K562 (cell line): Measurements from ENCODE around the gene ADAMTS14. TPM values are rescaled to one million over a fixed set of nuclear protein-coding genes. Genes with fewer than 3 reads are reported as not detected.
A peak's percentile ranks its signal among the peaks of the same experiment; 100 is the strongest.

ENCODE experiments used
- ATAC-seq: fragments of 200-7000 bp; cut with Tn5 transposase; 3 replicates; pipeline ENCODE4 v1.9.1; 2020; ENCODE audit warnings: moderate library complexity
- BruUV-seq: library from RNA; stranded (reverse); fragments of 400-500 nt; replicated peaks from 2 replicates; lab custom pipeline; 2021; lab: Mats Ljungman, UMichigan
- CTCF ChIA-PET: fragments of 300-600 bp; formaldehyde crosslinking; extraction: SDS; loops from one replicate; lab custom pipeline; 2021; ENCODE audit warnings: low intra/inter-chr PET ratio; lab: Yijun Ruan, JAX
- POLR2A ChIA-PET: fragments of 300-600, 350-650 bp; sonication (Branson Sonifier 250); formaldehyde crosslinking; extraction: SDS; loops from one replicate; lab custom pipeline; 2021; ENCODE audit warnings: antibody characterized with exemption, inconsistent platforms; lab: Yijun Ruan, JAX
- DNase-seq, 4 experiments: peaks; one replicate each; pipeline versions ENCODE4 v3.0.0 to v3.0.0-alpha.2; 2011 to 2018; ENCODE audit warnings: low spot score in 3 of 4, mixed read lengths in 3 of 4; ENCODE audit errors: extremely low read depth in 1 of 4
- FAIRE-seq: peaks from 2 replicates; lab custom pipeline; 2011; peaks lifted over from hg19 to GRCh38; lab: Jason Lieb, UNC
- H2AFZ ChIP-seq: 2 replicates; pipeline ENCODE4 v1.6.0; 2011; ENCODE audit warnings: low read depth, low read length, control low read depth, inconsistent platforms
- H3K27ac ChIP-seq: fragments of 200-600 bp; 3 replicates; pipeline ENCODE4 v1.8.0; 2011; ENCODE audit warnings: low read depth, mild to moderate bottlenecking, control low read depth, inconsistent platforms, low read length, moderate library complexity, mixed read lengths; ENCODE audit errors: extremely low read depth
- H3K27me3 ChIP-seq, 2 experiments: fragments of 300-600 bp in 1 of 2; 2 replicates in 1 of 2; 3 replicates in 1 of 2; pipeline versions ENCODE4 v1.6.0 to v1.8.0; 2011; ENCODE audit warnings: inconsistent platforms in 2 of 2, low read length in 2 of 2, mild to moderate bottlenecking in 1 of 2, mixed read lengths in 1 of 2, moderate library complexity in 1 of 2; ENCODE audit not compliant: control insufficient read depth in 2 of 2, insufficient read depth in 2 of 2
- H3K36me3 ChIP-seq: fragments of 300-600 bp; 3 replicates; pipeline ENCODE4 v1.8.0; 2011; ENCODE audit warnings: mild to moderate bottlenecking, low read length, inconsistent platforms; ENCODE audit not compliant: control insufficient read depth, insufficient read depth
- H3K4me1 ChIP-seq, 2 experiments: fragments of 200-600 bp in 1 of 2; replicated peaks in 1 of 2; 2 replicates in 1 of 2; 3 replicates in 1 of 2; pipeline versions ENCODE4 v1.5.1 to v1.8.0; 2011; ENCODE audit warnings: inconsistent platforms in 2 of 2, low read length in 2 of 2, mild to moderate bottlenecking in 1 of 2, mixed read lengths in 1 of 2, moderate library complexity in 1 of 2; ENCODE audit not compliant: control insufficient read depth in 2 of 2, insufficient read depth in 2 of 2
- H3K4me2 ChIP-seq: 2 replicates; pipeline ENCODE4 v1.6.1; 2011; ENCODE audit warnings: low read length, control low read depth, inconsistent platforms, mixed read lengths; ENCODE audit not compliant: insufficient read depth
- H3K4me3 ChIP-seq: fragments of 200-600 bp; sonication (generic), shearing (Covaris generic); 2 replicates; pipeline ENCODE4 v1.5.1; 2016; ENCODE audit warnings: control low read depth, inconsistent platforms
- H3K79me2 ChIP-seq: fragments of 200-600 bp; 3 replicates; pipeline ENCODE4 v1.8.0; 2011; ENCODE audit warnings: low read length, inconsistent platforms; ENCODE audit not compliant: control insufficient read depth, insufficient read depth
- H3K9ac ChIP-seq, 2 experiments: 2 replicates each; pipeline versions ENCODE4 v1.6.0 to v1.6.1; 2011; ENCODE audit warnings: low read depth in 2 of 2, low read length in 2 of 2, control low read depth in 1 of 2, inconsistent platforms in 1 of 2, mild to moderate bottlenecking in 1 of 2, mixed read lengths in 1 of 2; ENCODE audit not compliant: insufficient read depth in 1 of 2
- H3K9me1 ChIP-seq: one replicate; pipeline ENCODE4 v1.6.0; 2011; ENCODE audit warnings: inconsistent platforms, mild to moderate bottlenecking, low read length, moderate library complexity; ENCODE audit not compliant: control insufficient read depth, insufficient read depth
- H3K9me3 ChIP-seq: replicated peaks from 2 replicates; pipeline ENCODE4 v1.5.1; 2011; ENCODE audit warnings: low read depth, low read length, inconsistent platforms; ENCODE audit not compliant: control insufficient read depth, insufficient read depth
- H4K20me1 ChIP-seq: replicated peaks from 2 replicates; pipeline ENCODE4 v1.6.1; 2011; ENCODE audit warnings: low read length, inconsistent platforms, mixed read lengths; ENCODE audit not compliant: control insufficient read depth, insufficient read depth
- E2F6 ChIP-seq, 2 experiments: IDR thresholded peaks; 2 replicates each; pipeline ENCODE4 v1.6.1; 2011; ENCODE audit warnings: borderline replicate concordance in 1 of 2, control low read depth in 1 of 2, low read depth in 1 of 2, low read length in 1 of 2, mild to moderate bottlenecking in 1 of 2, mixed read lengths in 1 of 2, moderate library complexity in 1 of 2; ENCODE audit not compliant: insufficient read depth in 1 of 2, insufficient read length in 1 of 2, poor library complexity in 1 of 2, severe bottlenecking in 1 of 2; ENCODE audit errors: extremely low read depth in 1 of 2
- FOXA3 ChIP-seq, 2 experiments: fragments of 450-650 bp in 1 of 2; sonication (generic) in 1 of 2; formaldehyde crosslinking; IDR thresholded peaks in 1 of 2; conservative IDR thresholded peaks in 1 of 2; 2 replicates each; pipeline versions ENCODE4 v1.4.0 to v1.8.0; 2020 to 2022; ENCODE audit warnings: mild to moderate bottlenecking in 2 of 2, missing genetic modification reagents in 1 of 2
- IRF1 ChIP-seq: sonication (generic); formaldehyde crosslinking; IDR thresholded peaks from 2 replicates; pipeline ENCODE4 v1.8.0; 2022; ENCODE audit warnings: missing genetic modification reagents, mild to moderate bottlenecking, borderline replicate concordance
- MAFG ChIP-seq: fragments of 450-650 bp; conservative IDR thresholded peaks from 2 replicates; pipeline ENCODE4 v1.6.1; 2016; ENCODE audit warnings: missing genetic modification characterization, missing compliant biosample characterization
- MCM5 ChIP-seq: fragments of 450-650 bp; IDR thresholded peaks from 2 replicates; pipeline ENCODE4 v1.6.1; 2016; ENCODE audit warnings: low read depth
- MLLT1 ChIP-seq, 2 experiments: fragments of 450-650 bp; IDR thresholded peaks; 2 replicates each; pipeline ENCODE4 v1.6.1; 2016
- NFIC ChIP-seq: fragments of 450-650 bp; IDR thresholded peaks from 2 replicates; pipeline ENCODE4 v1.6.1; 2017; ENCODE audit warnings: mild to moderate bottlenecking, inconsistent platforms
- OTX1 ChIP-seq: fragments of 450-650 bp; formaldehyde crosslinking; IDR thresholded peaks from 2 replicates; pipeline ENCODE4 v1.4.0; 2022; ENCODE audit warnings: mild to moderate bottlenecking
- PREB ChIP-seq: sonication (generic); formaldehyde crosslinking; IDR thresholded peaks from 2 replicates; pipeline ENCODE4 v1.8.1; 2023; ENCODE audit warnings: mild to moderate bottlenecking, missing genetic modification reagents
- ZBTB49 ChIP-seq: sonication (generic); formaldehyde crosslinking; IDR thresholded peaks from 2 replicates; pipeline ENCODE4 v1.8.0; 2022; ENCODE audit warnings: missing genetic modification reagents, mild to moderate bottlenecking, borderline replicate concordance
- ZNF133 ChIP-seq: fragments of 250-450 bp; sonication (Bioruptor Pico); IDR thresholded peaks from 2 replicates; pipeline ENCODE4 v1.4.0; 2020; ENCODE audit warnings: mild to moderate bottlenecking
- ZNF165 ChIP-seq: fragments of 250-450 bp; sonication (Bioruptor Pico); IDR thresholded peaks from 2 replicates; pipeline ENCODE4 v1.4.0; 2020; ENCODE audit warnings: borderline replicate concordance
- ZNF24 ChIP-seq: fragments of 450-650 bp; IDR thresholded peaks from 2 replicates; pipeline ENCODE4 v1.6.1; 2016
- WGBS: fragments of 100-300 bp; shearing (Covaris generic); methylation state at CpG from one replicate; pipeline ENCODE4 v1.1.6; 2016; ENCODE audit warnings: low coverage, mixed read lengths; ENCODE audit not compliant: insufficient coverage; ENCODE audit errors: missing lambda C conversion rate; 5-methylcytosine and 5-hydroxymethylcytosine counted together
- in situ Hi-C: fragments of 300-500 bp; cut with MboI; formaldehyde crosslinking; loops from 4 replicates; pipeline ENCODE4 v1.15.0; 2018; ENCODE audit warnings: inconsistent platforms, mixed read lengths
- intact Hi-C: fragments of 100-400 bp; cut with micrococcal nuclease; formaldehyde crosslinking; loops from 2 replicates; pipeline ENCODE4 v1.14.2; 2022
- polyA plus RNA-seq, 8 experiments: library from polyadenylated mRNA; depleted of rRNA in 4 of 8; stranded (reverse) in 5 of 8; unstranded in 3 of 8; fragments of >200 nt; fragmentation: Nextera tagmentation in 2 of 8; fragmentation: Illumina TruSeq in 1 of 8; extraction: Ambion mirVana in 2 of 8; extraction: Trizol in 1 of 8; gene quantifications; 2 replicates each; pipeline versions ENCODE4 v1.2.1 to v1.2.3, GENCODE V29; 2011 to 2014; ENCODE audit warnings: inconsistent platforms in 1 of 8, missing spikeins in 1 of 8
- total RNA-seq, 7 experiments: library from RNA; depleted of rRNA in 6 of 7; stranded (reverse); fragments of >200 nt in 6 of 7; fragmentation: Illumina TruSeq in 2 of 7; extraction: Trizol in 2 of 7; gene quantifications; 2 replicates each; pipeline versions ENCODE4 v1.2.1 to v1.2.3, GENCODE V29; 2011 to 2021; ENCODE audit warnings: low replicate concordance in 1 of 7

ADAMTS14 gene
- total and polyA plus RNA-seq, 9 of the 15 experiments (the other 6 are each of a cell fraction or from before 2014, with no cell fraction given): 0.04 to 37.4 (median 15.9) TPM

- TSS peak; percentile 91 for BruUV-seq
- no peak for FAIRE-seq
- peak; percentile 42; the same call in 1 of the 2 replicates for TF ChIP-seq NFIC
- no peak for TF ChIP-seq ZNF133 (CRISPR knock-in tag)
- TF ChIP-seq E2F6 (IDR thresholded peaks at IDR 0.05; ENCODE audit: borderline replicate concordance in 1 of 2, extremely low read depth in 1 of 2, insufficient read depth in 1 of 2, insufficient read length in 1 of 2, low read depth in 1 of 2, low read length in 1 of 2, poor library complexity in 1 of 2, severe bottlenecking in 1 of 2): no peak
- TF ChIP-seq ZBTB49 (CRISPR knock-in tag): 0 out of 2 replicates have a peak, but pooled peaks have one; percentile 23
- TF ChIP-seq OTX1: peak; percentile 49
- TF ChIP-seq PREB: peak; percentile 93; the same call in 1 of the 2 replicates
- 0 out of 2 replicates have a peak, but pooled peaks have one; percentile 13 for TF ChIP-seq MAFG (tag)
- 0 out of 4 replicates have a peak, but pooled peaks of 1 of the 2 experiments have one; percentile 26 for TF ChIP-seq FOXA3 (CRISPR knock-in tag; conservative IDR thresholded peaks at IDR 0.05 in 1 of 2, IDR thresholded peaks at IDR 0.05 in 1 of 2)
- 0 out of 2 replicates have a peak, but pooled peaks have one; percentile 73 for TF ChIP-seq IRF1 (CRISPR knock-in tag)
- peak; percentile 68; the same call in 1 of the 2 replicates for TF ChIP-seq ZNF24
- no peak for TF ChIP-seq MCM5
- TF ChIP-seq ZNF165 (CRISPR knock-in tag): peak; percentile 90
- TF ChIP-seq MLLT1 (IDR thresholded peaks at IDR 0.05): peak; percentile 63 to 90; a peak in 3 of 4 replicates
Observed at GRCh38 chr10:70671619-70672164, 614 bp upstream of the ADAMTS14 start.

More at GRCh38 chr10:70671619-70672164, 614 bp upstream of the ADAMTS14 start:
- Histone ChIP-seq H3K79me2 (peaks cover 55% of the 10 kb centered on the region), H3K9me3 (no peaks in the 10 kb centered on the region), H4K20me1 (no peaks in the 10 kb centered on the region), H3K9me1 (no peaks in the 10 kb centered on the region), H3K27ac (peak overlapping the region; percentile 82), H3K36me3 (peaks cover 28% of the 10 kb centered on the region), H3K27me3 (no peaks in the 10 kb centered on the region), H3K4me1 (peaks cover 76 to 89% of the 10 kb centered on the region in 2 experiments), H3K4me2 (peak overlapping the region; percentile 78), H3K9ac (peak overlapping the region; percentile 77 to 93), H3K4me3 (peak overlapping the region; percentile 62), H2AFZ (peak overlapping the region; percentile 71)
- DNase-seq (no peak), ATAC-seq (no peak)
- ChIA-PET CTCF (interaction anchor here (0.7 to 1.5 kb wide), 3 partner anchors 52 to 122 kb away, joined by 3 to 6 read pairs (median 4); no protein-coding TSS in a partner anchor), POLR2A (no interaction called here)
- in situ Hi-C loops (no loop called here), intact Hi-C loops (loop anchor here (2.0 kb wide), 2 partner anchors 87 to 121 kb away; no protein-coding TSS in a partner anchor)
- 5% methylated on average over 5 of the region's 5 CpGs for WGBS
